ENCODE measurements around the gene CAPN12. TPM values are rescaled to one million over a fixed set of nuclear protein-coding genes. Genes with fewer than 3 reads are reported as not detected.
A peak's percentile ranks its signal among the peaks of the same experiment; 100 is the strongest.

CAPN12 gene
- total RNA-seq, 2 donors from 2014 or later, result 6.8 to 9.0 TPM

- H3K9me3 ChIP-seq (ENCODE audit: control insufficient read depth, low read length, poor library complexity, severe bottlenecking), result no peaks in the 10 kb centered on the region
- DNase-seq (no peak), ATAC-seq (no peak)
- Mint-ChIP-seq H3K27ac (peak overlapping the region; percentile 79), H3K36me3 (ENCODE audit: low read depth) (peaks cover 5% of the 10 kb centered on the region), H3K4me3 (no peak overlapping the region), H3K4me1 (peaks cover 6% of the 10 kb centered on the region), H3K27me3 (no peaks in the 10 kb centered on the region)
Measured at GRCh38 chr19:38704488-38705026, 39.7 kb downstream of the CAPN12 start.

DNA sequence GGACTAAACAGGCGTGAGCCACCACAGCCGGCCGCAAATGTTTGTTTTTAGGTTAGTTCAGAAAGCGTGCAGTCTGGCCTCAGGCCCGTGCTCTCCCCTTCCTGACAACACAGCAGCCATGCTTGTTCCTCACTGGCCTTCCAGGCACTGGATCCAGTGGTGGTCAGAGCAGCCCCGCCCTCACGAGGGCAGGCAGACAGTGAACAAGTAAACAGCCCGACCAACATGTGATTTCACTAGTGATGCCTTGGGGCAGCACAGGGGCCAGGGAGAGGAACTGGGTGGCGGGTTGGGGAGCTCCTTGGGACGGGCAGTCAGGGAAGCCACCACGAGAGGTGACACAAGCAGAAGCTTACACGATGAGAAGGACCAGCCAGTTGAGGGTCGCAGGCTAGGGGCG, 40.8 kb downstream of the CAPN12 start:
- DNase-seq (no peak), ATAC-seq (no peak)
- no peaks in the 10 kb centered on the region for H3K27me3 Mint-ChIP-seq
- H3K27ac Mint-ChIP-seq, result no peak overlapping the region
- peak overlapping the region; percentile 9 for H3K4me3 Mint-ChIP-seq
- H3K4me1 Mint-ChIP-seq, result peaks cover 12% of the 10 kb centered on the region
- peaks cover 5% of the 10 kb centered on the region for H3K36me3 Mint-ChIP-seq (ENCODE audit: low read depth)
- no peaks in the 10 kb centered on the region for H3K9me3 ChIP-seq (ENCODE audit: control insufficient read depth, low read length, poor library complexity, severe bottlenecking)

DNA sequence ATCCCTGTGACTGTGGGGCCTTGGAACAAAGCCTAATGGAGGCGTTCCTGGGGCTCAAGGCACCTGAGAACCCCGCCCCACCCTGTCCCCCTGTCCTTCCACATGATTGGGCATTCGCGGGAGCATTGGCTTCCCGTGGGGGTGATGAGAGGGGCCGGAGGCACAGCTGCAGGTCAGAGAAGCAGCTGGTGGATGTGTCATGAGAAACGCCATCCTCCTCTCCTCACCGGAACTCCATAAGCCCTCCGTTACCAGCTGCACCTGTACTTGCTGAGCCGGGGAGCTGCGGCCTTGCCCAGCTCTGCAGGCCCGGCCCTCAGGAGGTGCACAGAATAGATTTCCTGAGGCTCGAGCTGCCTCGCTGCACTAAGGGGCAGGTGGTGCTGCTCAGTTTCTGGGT, 42.0 kb downstream of the CAPN12 start:
- no peak for ATAC-seq

DNA sequence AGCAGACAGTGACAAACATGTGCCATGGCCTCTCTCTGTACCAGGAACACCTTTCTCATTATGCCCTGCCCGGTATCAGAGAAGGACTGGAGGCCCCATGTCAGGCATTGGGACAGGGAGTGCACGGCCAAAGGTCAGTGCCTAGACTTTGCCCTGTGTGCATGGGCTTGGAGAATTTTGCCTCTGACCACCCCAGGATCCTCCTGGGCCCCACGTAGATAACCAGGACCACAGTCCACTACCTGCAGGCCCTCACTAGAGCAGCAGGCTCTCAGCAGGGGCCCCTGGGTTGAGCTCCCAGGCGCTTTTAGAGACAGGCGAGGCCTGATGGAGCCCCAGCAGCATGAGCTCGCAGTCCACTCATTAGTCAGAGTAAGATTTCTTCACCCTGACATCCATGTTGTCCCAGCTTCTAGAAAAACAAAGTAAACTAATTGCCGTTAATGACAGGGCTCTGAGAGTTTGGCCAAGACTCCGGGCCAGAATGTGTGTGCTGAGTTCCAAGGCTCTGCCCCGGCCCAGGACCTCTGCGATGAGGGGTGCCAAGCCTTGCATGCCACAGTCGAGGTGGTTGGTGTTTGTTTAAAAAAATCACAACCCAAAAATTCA, 42.7 kb downstream of the CAPN12 start:
- ATAC-seq (no peak), DNase-seq (no peak)
- Mint-ChIP-seq H3K4me3 (no peak overlapping the region), H3K4me1 (peaks cover 20% of the 10 kb centered on the region), H3K36me3 (ENCODE audit: low read depth) (peaks cover 4% of the 10 kb centered on the region), H3K27me3 (no peaks in the 10 kb centered on the region), H3K27ac (no peak overlapping the region)
- no peaks in the 10 kb centered on the region for H3K9me3 ChIP-seq (ENCODE audit: control insufficient read depth, low read length, poor library complexity, severe bottlenecking)

More for the DNA sequence above, 42.0 kb downstream of the CAPN12 start:
- H3K9me3 ChIP-seq (ENCODE audit: control insufficient read depth, low read length, poor library complexity, severe bottlenecking), result no peaks in the 10 kb centered on the region
- Mint-ChIP-seq H3K4me3 (no peak overlapping the region), H3K27ac (no peak overlapping the region), H3K36me3 (ENCODE audit: low read depth) (peaks cover 4% of the 10 kb centered on the region), H3K4me1 (peaks cover 17% of the 10 kb centered on the region), H3K27me3 (no peaks in the 10 kb centered on the region)
- DNase-seq, result no peak

- ATAC-seq (no peak), DNase-seq (no peak)
- no peak overlapping the region for H3K27ac Mint-ChIP-seq
- no peak overlapping the region for H3K4me3 Mint-ChIP-seq
- H3K9me3 ChIP-seq (ENCODE audit: control insufficient read depth, low read length, poor library complexity, severe bottlenecking), result no peaks in the 10 kb centered on the region
- peaks cover 25% of the 10 kb centered on the region for H3K4me1 Mint-ChIP-seq
- H3K27me3 Mint-ChIP-seq, result no peaks in the 10 kb centered on the region
- H3K36me3 Mint-ChIP-seq (ENCODE audit: low read depth), result peaks cover 4% of the 10 kb centered on the region
Measured at GRCh38 chr19:38700902-38701454, 43.3 kb downstream of the CAPN12 start.

DNA sequence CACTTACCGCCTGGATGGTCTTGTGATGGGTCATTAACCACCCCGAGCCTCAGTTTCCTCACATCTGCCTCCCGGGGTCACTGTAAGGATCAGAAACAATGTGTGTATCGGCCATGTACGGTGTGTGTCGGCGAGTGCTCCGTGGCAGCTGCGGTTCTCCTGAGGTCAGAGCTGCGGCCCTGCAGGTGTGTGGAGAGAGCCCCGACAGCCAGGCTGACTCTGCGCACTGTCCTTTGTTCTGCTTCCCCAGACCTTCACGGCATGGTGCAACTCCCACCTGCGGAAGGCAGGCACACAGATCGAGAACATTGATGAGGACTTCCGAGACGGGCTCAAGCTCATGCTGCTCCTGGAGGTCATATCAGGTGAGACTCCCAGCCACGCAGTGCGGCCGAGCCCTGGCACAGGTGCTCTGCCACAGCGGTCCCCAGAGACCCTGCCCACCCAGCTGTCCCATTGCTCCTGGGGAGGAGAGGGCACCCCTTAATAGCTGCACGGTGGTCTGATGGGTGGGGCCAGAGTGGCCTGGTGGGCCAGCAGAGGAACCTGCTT, 43.8 kb downstream of the CAPN12 start:
- Mint-ChIP-seq H3K4me3 (no peak overlapping the region), H3K27ac (no peak overlapping the region), H3K36me3 (ENCODE audit: low read depth) (peaks cover 4% of the 10 kb centered on the region), H3K27me3 (no peaks in the 10 kb centered on the region), H3K4me1 (peaks cover 29% of the 10 kb centered on the region)
- ATAC-seq (no peak), DNase-seq (no peak)
- no peaks in the 10 kb centered on the region for H3K9me3 ChIP-seq (ENCODE audit: control insufficient read depth, low read length, poor library complexity, severe bottlenecking)

- no peaks in the 10 kb centered on the region for H3K9me3 ChIP-seq (ENCODE audit: control insufficient read depth, low read length, poor library complexity, severe bottlenecking)
- no peak for DNase-seq
- ATAC-seq, result no peak
- Mint-ChIP-seq H3K4me3 (no peak overlapping the region), H3K4me1 (peaks cover 35% of the 10 kb centered on the region), H3K27me3 (no peaks in the 10 kb centered on the region), H3K36me3 (ENCODE audit: low read depth) (peaks cover 4% of the 10 kb centered on the region), H3K27ac (peak overlapping the region; percentile 32)
Measured at GRCh38 chr19:38699647-38700349, 44.5 kb downstream of the CAPN12 start.

- ATAC-seq (peak; percentile 38), DNase-seq (no peak)
- no peaks in the 10 kb centered on the region for H3K36me3 Mint-ChIP-seq (ENCODE audit: low read depth)
Measured at GRCh38 chr19:38699027-38699346, 45.3 kb downstream of the CAPN12 start.

GRCh38 chr19:38698225-38699026, 45.8 kb downstream of the CAPN12 start:
- Mint-ChIP-seq H3K4me1 (peaks cover 44% of the 10 kb centered on the region), H3K4me3 (no peak overlapping the region), H3K27ac (peak overlapping the region; percentile 32), H3K36me3 (ENCODE audit: low read depth) (no peaks in the 10 kb centered on the region), H3K27me3 (no peaks in the 10 kb centered on the region)
- no peak for DNase-seq
- H3K9me3 ChIP-seq (ENCODE audit: control insufficient read depth, low read length, poor library complexity, severe bottlenecking), result no peaks in the 10 kb centered on the region
- ATAC-seq, result no peak

More at GRCh38 chr19:38699027-38699346, 45.3 kb downstream of the CAPN12 start:
- no peak overlapping the region for H3K4me3 Mint-ChIP-seq
- peak overlapping the region; percentile 32 for H3K27ac Mint-ChIP-seq
- H3K4me1 Mint-ChIP-seq, result peaks cover 38% of the 10 kb centered on the region
- H3K27me3 Mint-ChIP-seq, result no peaks in the 10 kb centered on the region
- H3K9me3 ChIP-seq (ENCODE audit: control insufficient read depth, low read length, poor library complexity, severe bottlenecking), result no peaks in the 10 kb centered on the region

DNA sequence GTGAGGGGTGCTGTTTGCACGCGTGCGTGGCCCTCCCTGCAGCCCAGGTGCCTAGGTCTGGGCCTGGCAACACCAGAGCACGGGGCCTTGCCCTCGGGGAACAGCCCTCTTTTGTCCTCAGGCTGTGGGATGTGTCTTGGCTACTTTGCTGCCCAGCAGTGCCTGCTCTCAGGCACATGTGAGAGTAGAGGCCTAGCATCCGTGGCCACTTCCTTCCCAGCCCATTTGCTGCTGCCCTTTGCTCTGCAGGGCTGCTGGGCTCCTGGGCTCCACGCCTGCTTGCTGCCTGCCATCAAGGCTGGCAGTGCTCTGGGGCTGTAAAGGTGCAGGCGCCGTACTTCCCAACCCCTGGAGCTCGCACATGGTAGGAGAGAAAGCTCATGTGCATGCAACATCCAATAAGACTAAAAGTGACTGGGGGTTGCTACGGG, 46.6 kb downstream of the CAPN12 start:
- Mint-ChIP-seq H3K4me1 (peaks cover 51% of the 10 kb centered on the region), H3K4me3 (no peak overlapping the region), H3K27ac (no peak overlapping the region), H3K36me3 (ENCODE audit: low read depth) (no peaks in the 10 kb centered on the region), H3K27me3 (no peaks in the 10 kb centered on the region)
- ATAC-seq (no peak), DNase-seq (no peak)
- H3K9me3 ChIP-seq (ENCODE audit: control insufficient read depth, low read length, poor library complexity, severe bottlenecking), result no peaks in the 10 kb centered on the region

GRCh38 chr19:38697197-38697596, 47.1 kb downstream of the CAPN12 start:
- no peaks in the 10 kb centered on the region for H3K9me3 ChIP-seq (ENCODE audit: control insufficient read depth, low read length, poor library complexity, severe bottlenecking)
- no peak for ATAC-seq
- no peak overlapping the region for H3K4me3 Mint-ChIP-seq
- no peaks in the 10 kb centered on the region for H3K36me3 Mint-ChIP-seq (ENCODE audit: low read depth)
- no peaks in the 10 kb centered on the region for H3K27me3 Mint-ChIP-seq
- DNase-seq, result no peak
- H3K27ac Mint-ChIP-seq, result peak overlapping the region; percentile 79
- H3K4me1 Mint-ChIP-seq, result peaks cover 56% of the 10 kb centered on the region

GRCh38 chr19:38696729-38697055, 47.6 kb downstream of the CAPN12 start:
- no peak for DNase-seq
- Mint-ChIP-seq H3K27ac (peak overlapping the region; percentile 79), H3K4me3 (peak overlapping the region; percentile 28), H3K27me3 (no peaks in the 10 kb centered on the region), H3K4me1 (peaks cover 60% of the 10 kb centered on the region), H3K36me3 (ENCODE audit: low read depth) (no peaks in the 10 kb centered on the region)
- no peaks in the 10 kb centered on the region for H3K9me3 ChIP-seq (ENCODE audit: control insufficient read depth, low read length, poor library complexity, severe bottlenecking)
- no peak for ATAC-seq

Measured in T-helper 17 cell (primary cell).